Measurements from ENCODE around the gene CPT1B.
A peak's percentile ranks its signal among the peaks of the same experiment; 100 is the strongest.
"Not testable (repeated sequence)": the region's sequence is repeated elsewhere in the genome, so short reads cannot be mapped to it uniquely, and the experiment has no call there.

Gene CPT1B

DNA sequence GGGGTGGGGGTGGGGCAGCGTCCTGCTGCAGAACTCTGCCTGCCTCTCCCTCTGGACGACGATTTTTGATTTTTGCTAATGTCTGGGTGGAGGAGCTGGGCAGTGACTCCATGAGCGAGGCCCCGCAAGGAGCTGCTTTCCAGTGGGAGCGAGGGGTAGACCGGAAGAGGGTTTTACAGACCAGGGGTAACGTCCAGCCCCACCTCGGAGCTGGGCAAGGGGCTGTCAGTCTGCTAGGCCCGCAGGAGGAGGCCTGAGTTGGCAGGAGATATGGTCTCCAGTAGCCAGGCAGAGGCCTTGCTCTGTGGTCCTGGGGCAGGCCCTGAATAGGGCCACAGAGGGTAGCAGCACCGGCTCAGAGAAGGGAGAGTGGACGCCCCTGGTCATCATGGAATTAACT, 31.4 kb upstream of the CPT1B start:
- DNase-seq (ENCODE audit: low spot score), result no peak

DNA sequence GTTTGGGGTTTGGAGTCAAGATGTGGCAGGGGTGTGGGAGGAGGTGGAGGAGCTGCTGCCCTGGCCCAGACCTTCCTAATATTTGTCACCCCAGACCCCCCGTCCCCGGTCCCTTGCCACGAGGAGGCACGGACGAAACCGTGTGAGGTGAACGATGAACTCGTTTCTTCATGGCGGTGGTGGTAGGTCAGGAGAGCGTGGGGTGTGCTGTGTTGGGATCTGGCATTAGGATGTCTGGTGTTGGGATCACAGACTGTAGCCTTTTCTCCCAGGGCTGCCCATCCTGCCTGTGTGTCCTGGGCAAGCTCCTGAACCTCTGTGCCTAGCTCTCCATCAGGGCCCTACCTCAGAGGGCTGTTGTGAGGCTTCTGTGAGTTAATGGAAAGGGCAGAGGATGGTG, 30.8 kb upstream of the CPT1B start:
- no peak for DNase-seq (ENCODE audit: low spot score)

DNA sequence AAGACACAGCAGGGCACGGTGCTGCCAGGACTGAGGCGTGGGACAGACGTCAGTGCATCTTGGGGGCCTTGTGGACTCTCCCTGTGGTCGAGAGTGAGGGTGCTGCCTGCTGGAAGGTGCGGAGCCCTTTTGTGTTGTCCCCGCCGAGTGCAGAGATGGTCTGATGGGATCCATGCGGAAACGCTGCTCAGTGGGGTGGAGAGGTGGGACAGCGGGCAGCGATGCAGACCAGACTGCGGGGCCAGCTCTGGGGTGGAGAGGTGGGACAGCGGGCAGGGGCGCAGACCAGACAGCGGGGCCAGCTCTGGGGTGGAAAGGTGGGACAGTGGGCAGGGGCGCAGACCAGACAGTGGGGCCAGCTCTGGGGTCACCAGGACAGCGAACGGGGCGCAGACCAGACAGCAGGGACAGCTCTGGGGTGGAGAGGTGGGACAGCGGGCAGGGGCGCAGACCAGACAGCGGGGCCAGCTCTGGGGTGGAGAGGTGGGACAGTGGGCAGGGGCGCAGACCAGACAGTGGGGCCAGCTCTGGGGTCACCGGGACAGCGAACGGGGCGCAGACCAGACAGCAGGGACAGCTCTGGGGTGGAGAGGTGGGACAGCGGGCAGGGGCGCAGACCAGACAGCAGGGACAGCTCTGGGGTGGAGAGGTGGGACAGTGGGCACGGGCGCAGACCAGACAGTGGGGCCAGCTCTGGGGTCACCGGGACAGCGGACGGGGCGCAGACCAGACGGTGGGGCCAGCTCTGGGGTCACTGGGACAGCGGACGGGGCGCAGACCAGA, 30.0 kb upstream of the CPT1B start:
- DNase-seq (ENCODE audit: low spot score), result not testable (repeated sequence)

DNA sequence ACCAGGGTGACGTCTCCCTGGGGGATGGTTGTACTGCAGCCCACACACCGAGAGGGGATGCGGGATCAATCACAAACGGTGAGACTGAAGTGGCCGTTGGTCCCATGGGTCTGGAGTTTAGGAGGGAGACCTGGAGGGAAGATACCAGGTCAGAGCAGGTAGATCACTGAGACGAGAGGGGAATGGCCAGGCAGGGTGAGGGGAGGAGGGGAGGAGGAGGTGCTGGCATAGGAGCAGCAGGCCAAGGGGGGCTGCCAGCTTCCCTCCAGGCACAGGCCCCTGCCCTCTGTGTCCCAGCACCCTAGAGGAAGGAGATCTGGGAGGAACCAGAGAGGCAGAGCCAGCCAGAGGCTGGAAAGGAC, 29.4 kb upstream of the CPT1B start:
- DNase-seq (ENCODE audit: low spot score), result no peak

DNA sequence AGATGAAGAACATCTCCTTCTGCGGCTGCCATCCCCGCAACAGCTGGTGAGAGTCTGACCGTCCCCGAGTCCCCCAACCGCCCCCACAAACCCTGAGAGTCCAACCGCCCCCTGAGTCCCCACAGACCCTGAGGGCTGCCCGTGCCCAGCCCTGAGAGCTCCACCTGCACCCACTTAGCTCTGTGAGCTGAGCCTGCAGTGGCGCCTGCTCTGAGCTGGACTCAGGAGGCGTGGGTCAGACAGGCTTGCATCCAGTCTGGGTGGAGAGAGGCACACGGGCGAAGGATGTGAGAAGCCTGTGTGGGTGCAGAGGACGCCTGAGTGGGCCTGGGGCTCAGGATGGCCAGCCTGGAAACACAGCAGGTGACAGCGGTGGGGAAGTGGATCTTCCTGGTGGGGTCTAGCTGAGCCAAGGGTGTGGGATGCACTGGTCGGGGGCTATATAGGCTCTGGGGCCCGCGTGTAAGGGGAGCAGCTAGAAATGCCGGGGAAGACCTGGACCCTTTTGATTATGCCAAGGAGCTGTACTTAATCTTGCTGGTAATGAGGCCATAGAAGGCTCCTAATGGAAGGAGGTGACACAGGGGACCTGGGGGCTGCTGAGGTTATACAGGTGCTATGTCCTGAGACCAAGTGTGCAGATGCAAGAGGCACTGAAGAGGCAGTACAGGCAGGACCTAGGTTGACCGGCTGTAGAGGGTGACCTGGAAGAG, 28.9 kb upstream of the CPT1B start:
- DNase-seq (ENCODE audit: low spot score), result no peak

DNA sequence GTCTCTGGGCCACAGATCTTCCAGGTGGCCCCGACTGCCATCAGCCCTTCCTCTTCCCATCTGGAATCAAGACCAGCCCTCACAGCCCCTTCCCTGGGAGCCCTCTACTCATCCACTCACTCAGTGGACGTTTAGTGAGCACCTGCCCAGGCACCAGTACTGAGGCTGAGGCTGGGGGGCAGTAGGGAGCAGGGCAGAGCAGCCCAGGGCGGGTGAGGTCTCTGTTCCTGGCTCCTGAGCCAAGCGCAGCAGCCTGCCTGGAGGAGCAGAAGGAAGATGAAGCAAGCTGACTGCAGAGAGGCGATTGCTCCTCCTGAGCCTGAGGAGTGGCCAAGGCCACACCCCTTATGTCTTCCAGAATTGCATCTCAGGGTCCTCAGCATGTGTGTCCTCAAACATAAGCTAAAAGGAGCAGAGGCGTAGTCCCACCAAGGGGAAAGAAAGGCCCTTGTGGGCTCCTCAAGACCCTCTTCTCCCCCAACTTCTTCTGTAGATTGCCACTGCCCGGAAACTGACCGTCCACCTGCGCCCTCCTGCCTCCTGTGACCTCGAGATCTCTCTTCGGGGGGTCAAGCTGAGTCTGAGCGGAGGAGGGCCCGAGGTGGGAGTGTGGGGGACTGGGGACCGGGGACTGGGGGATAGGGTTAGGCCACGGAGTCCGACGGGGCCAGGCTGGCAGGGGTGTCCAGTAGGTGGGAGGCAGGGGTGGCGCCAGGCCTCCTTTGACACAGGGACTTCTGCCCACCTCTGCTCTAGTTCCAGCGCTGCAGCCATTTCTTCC, 28.1 kb upstream of the CPT1B start:
- peak; percentile 79 for DNase-seq (ENCODE audit: low spot score)

DNA sequence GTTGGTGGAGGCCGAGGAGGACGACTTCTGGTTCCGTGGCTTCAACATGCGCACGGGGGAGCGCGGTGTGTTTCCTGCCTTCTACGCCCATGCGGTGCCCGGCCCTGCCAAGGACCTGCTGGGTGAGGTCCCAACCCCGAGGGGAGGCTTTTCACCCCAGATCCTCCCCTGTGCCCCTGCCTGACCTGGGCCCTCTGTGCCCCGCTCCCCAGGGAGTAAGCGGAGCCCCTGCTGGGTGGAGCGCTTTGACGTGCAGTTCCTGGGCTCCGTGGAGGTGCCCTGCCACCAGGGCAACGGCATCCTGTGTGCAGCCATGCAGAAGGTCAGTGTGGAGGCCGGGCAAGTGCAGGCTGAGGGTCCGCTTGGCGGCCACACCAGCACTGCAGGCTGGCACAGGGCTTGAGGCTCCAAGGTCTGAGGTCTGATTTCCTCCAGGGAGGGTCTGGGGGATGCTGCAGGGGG, 27.4 kb upstream of the CPT1B start:
- DNase-seq (ENCODE audit: low spot score), result no peak

DNA sequence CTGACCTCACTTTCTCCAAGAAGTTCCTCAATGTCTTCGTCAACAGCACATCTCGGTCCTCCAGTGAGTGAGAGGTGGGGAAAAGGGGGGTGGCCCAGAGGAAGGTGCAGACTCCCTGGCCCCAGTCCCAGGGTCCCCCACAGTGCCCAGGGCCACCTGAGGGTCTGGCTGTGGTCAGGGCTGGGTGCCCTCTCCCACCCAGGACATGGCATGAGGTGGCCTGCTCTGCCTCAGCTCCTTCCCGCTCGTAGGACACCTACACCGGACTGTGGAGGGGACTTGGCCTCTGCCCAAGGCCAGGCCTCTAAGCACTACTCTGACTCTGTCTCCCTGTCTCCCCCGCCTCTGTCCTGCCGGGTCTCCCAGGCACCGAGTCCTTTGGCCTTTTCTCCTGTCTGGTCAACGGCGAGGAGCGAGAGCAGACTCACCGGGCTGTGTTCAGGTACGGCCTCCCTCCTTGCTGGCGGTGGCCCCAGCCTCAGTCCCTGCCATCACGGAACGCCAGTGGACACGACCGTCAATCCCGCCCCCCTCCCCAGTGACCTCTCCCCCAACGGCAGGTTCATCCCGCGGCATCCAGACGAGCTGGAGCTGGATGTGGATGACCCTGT, 26.9 kb upstream of the CPT1B start:
- DNase-seq (ENCODE audit: low spot score), result no peak

DNA sequence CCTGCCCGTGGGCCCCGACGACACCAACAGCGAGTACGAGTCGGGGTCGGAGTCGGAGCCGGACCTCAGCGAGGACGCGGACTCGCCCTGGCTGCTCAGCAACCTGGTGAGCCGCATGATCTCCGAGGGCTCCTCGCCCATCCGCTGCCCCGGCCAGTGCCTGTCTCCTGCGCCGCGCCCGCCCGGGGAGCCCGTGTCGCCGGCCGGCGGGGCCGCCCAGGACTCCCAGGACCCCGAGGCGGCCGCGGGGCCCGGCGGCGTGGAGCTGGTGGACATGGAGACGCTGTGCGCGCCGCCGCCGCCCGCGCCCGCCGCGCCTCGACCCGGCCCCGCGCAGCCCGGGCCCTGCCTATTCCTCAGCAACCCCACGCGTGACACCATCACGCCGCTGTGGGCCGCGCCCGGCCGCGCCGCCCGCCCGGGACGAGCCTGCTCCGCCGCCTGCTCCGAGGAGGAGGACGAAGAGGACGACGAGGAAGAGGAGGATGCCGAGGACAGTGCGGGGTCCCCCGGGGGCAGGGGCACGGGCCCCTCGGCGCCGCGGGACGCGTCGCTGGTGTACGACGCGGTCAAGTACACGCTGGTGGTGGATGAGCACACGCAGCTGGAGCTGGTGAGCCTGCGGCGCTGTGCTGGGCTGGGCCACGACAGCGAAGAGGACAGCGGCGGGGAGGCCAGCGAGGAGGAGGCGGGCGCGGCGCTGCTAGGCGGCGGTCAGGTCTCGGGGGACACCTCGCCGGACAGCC, 26.2 kb upstream of the CPT1B start:
- DNase-seq (ENCODE audit: low spot score), result no peak

DNA sequence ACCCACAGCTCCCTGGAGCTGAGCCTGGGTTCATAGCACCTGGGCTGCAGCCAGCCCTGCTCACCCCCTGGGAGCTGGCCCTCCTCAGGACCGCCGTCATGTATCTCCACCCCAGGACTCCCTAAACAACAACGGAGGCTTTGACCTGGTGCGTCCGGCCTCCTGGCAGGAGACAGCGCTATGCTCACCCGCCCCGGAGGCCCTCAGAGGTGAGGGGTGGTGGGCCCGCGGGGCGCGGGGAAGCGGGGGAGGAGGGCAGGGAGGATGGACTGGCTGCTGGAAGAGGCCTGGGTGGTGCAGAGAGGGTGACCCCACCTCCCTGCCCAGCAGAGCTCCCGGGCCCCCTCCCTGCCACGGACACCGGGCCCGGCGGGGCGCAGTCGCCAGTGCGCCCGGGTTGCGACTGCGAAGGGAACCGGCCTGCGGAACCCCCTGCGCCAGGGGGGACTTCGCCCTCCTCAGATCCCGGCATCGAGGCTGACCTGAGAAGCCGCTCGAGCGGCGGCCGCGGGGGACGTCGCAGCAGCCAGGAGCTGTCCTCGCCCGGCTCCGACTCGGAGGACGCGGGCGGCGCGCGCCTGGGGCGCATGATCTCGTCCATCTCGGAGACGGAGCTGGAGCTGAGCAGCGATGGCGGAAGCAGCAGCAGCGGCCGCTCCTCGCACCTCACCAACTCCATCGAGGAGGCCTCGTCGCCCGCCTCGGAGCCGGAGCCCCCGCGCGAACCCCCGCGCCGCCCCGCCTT, 25.5 kb upstream of the CPT1B start:
- DNase-seq (ENCODE audit: low spot score), result no peak

DNA sequence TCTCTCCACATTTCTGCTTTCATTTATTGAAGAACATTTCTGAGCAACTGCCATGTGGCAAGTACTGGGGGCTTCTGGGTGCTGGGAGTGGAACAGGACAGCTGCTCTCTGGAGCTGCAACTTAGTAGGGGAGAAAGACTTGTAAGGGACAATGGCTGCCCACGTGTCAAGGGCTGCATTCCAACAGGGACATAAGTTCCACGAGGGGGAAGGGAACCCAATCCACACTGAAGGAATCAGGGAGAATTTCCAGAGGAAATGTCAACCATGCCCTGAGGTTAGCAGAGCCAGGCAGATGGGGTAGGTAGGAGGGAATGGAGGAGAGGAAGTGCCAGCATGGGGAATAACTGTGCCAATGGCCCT, 24.1 kb upstream of the CPT1B start:
- no peak for DNase-seq (ENCODE audit: low spot score)

DNA sequence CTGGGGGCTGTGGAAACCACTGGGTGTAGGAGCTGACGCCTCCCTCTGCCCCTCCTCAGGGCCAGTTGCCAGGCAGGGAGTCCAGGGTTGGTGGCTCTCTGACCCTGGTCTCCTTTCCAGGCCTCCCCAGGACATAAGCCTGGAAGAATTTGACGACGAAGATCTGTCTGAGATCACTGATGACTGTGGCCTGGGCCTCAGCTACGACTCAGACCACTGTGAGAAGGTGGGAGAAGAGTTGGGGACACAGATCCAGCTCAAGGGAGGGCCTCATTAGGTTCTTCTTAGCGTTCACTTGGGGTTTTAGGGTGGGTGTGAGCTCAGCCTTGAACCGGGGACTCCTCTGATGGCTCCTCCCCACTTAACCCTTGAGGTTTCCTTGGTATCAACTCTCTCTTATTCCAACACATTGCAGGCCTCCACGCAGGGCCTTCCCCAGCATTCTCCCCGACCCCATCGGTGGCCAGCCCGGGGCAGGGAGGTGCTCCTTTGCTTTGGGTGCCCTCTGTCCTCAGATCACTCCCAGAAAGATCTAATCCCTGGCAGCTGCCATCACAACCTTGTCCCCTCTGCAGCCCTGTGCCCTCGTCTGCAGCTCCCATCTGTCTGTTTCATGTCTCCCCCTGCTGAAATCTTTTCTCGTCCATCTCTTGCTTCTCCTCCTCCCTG, 23.6 kb upstream of the CPT1B start:
- DNase-seq (ENCODE audit: low spot score), result no peak

DNA sequence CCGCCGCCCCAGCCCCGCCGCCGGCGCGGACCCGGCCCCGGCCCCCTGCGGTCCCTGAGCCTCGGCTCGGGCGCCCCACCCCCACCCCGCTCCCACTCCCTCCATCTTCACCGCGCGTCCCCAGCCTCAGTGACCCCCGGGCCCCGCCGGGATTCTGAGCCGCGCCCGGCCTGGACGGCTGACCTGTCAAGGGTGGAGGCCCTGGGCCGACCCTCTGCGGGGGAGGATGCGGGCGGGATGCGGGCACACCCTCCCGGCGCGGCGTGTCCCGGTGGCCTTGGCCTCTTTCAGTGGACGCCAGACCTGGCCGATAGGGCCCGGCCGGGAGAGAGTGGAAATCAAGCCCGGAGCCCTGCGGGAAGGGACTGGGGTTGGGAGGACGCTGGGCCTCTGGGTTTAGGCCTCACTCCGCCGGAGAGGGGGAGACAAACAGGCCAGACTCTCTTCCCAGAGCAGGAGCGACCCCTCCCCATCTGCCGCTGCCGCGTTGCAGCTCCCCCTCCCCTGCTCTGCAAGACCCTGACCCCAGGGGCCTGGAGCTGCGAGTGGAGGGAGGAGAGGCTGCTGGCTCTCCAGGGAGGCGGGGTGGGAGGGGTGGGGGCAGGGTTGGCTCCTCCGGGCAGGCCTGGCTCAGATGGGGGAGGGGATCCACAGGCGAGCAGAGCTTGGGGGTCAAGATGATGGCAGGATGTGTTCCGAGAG, 22.9 kb upstream of the CPT1B start:
- DNase-seq (ENCODE audit: low spot score), result no peak

DNA sequence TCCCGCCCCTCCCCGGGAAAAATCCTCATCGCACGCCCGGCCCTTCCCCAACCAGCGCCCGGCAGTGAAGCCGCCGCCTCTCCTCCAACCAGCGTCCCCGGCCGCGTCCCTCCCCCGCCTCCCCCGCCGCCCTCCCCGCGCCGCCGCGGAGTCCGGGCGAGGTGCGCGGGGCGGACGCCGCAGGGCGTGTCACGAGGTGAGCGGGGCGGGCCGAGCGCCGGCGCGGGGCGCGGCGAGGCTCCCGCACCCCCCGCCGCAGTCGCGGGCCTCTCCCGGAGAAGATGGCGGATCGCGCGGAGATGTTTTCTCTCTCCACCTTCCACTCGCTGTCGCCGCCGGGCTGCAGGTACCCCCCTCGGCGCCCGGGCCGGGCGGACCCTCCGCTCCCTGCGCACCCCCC, 22.3 kb upstream of the CPT1B start, which contains the start of gene MAPK8IP2:
MAPK8IP2 (plus strand) TSS at position 256 of the 400 bp plus-strand sequence; CDS start at position 282, 26 bp downstream.
- DNase-seq (ENCODE audit: low spot score), result peak; percentile 62

DNA sequence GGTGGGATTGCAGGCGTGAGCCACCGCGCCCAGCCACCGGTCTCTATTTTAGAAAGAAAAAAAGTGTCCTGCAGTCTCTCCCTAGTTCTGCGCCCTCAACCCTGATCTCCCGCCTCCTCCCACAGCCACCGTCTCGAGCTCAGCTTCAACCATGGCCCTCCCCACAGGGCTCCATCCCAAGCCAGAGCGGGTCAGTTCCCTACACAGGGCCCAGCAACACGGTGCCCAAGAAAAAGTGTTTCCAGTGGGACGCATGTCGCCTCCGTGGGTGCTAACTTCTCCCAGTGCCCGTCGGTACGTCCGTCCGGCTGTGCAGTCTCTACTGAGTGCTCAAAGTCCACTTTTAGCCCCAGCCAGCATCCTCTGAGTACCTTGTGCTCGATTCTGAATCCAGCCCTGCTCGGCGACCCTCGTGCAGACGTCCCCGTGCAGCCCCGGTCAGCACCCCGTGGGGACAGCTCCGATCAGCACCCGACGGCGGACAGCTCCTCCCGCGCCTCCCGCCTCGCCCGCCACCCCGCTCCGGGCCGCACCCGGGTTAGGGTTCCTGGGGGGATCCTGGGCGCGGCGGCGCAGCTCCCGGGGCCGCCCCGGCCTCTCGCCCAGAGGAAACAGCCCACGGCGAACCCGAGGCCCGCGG, 21.7 kb upstream of the CPT1B start:
- DNase-seq (ENCODE audit: low spot score), result no peak

DNA sequence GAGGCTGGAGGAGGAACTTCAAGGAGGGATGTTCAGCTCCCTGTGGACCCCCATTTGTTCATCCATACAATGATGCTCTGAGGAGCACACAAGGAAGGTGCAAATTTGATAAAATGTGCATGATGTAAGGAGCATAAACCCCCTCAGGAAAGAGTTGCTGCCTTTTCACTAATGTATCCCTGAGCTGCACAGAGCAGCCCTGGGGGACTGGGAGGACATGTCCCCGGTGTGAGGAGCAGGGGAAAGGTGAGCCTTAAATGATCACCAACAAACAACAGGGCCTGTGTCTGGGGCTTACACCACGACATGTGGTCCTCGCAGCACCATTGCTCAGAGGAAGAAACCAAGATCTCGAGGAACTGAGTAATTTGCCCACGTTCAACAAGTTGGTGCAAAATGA, 18.9 kb upstream of the CPT1B start:
- no peak for DNase-seq (ENCODE audit: low spot score)

DNA sequence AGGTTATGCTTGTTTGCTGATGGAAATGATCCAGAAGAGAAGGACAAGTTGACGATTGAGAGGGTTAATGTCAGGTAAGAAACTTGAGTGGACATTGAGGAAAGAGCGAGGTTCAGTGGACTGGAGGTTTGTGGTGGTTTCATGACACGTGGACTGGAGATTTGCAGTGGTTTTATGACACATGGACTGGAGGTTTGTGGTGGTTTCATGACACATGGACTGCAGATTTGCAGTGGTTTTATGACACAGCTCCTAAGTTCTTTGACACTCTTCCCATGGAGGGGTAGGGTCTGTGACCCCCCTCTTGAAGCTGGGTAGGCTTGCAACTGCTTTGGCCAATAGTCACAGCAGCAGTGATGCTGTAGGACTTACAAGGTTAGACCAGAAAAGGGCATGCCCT, 17.0 kb upstream of the CPT1B start:
- DNase-seq (ENCODE audit: low spot score), result no peak

DNA sequence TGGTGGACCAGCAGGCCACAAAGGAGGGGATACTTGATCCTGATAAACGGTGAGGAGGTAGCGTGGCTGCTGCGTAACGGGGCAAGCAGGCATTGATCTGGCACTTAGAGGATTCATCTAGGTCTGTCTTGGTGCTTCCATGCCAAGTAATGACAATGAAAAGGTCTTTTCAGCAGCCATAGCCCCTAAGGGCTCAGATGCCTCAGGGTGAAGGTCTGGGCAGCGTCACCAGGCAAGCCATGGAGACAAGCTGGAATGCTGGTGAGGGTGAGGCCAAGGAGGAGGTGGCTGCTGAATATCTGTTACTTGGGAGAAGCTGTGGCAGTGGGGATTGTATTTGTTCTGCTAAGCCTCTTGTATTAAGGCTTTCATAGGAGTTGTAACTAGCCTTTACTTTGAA, 9.2 kb upstream of the CPT1B start:
- no peak for DNase-seq (ENCODE audit: low spot score)

DNA sequence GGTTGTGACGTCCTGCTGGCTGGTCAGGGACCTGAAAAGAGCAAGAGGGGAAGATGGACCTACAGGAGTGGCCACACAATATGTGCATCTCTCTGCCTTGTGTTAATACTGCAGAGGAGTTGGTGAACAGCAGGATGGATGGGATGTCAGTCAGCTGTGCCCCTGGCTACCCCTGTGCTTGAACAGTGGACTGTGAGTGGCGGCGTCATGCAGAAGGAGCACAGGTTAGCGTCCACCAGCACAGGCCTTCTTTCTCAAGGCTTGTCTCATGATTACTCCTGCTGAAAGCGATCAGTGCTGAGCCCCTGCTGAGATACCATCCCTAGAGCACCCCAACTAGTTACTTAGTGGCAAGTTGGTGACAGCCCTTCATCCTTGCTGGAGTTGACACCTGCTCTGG, 8.2 kb upstream of the CPT1B start:
- DNase-seq (ENCODE audit: low spot score), result no peak

Data from cerebellar cortex (tissue), 1 donor.